DMS 273 (cell line): Measurements from ENCODE around the gene FLACC1.
"Not testable (repeated sequence)": the region's sequence is repeated elsewhere in the genome, so short reads cannot be mapped to it uniquely, and the experiment has no call there.

Source experiments
- DNase-seq: peaks from one replicate; lab custom pipeline; 2025; ENCODE audit not compliant: unreplicated experiment; lab: John Stamatoyannopoulos, UW

Gene FLACC1

GRCh38 chr2:201257956-201258665 is 99.0 kb downstream of the FLACC1 start:
- peak; percentile 72 for DNase-seq

- no peak for DNase-seq
Measured at GRCh38 chr2:201257381-201257955, 99.7 kb downstream of the FLACC1 start.

- no peak for DNase-seq
Measured at GRCh38 chr2:201256082-201256481, 101.1 kb downstream of the FLACC1 start.

- no peak for DNase-seq
Measured at GRCh38 chr2:201255408-201256033, 101.6 kb downstream of the FLACC1 start.

GRCh38 chr2:201254081-201254730 is 102.9 kb downstream of the FLACC1 start:
- peak; percentile 44 for DNase-seq

- no peak for DNase-seq
Measured at GRCh38 chr2:201250741-201251140, 106.4 kb downstream of the FLACC1 start.

GRCh38 chr2:201249889-201250288 is 107.3 kb downstream of the FLACC1 start:
- DNase-seq = no peak

GRCh38 chr2:201248288-201248844 is 108.8 kb downstream of the FLACC1 start:
- DNase-seq = no peak

- DNase-seq = no peak
Measured at GRCh38 chr2:201246280-201246679, 110.9 kb downstream of the FLACC1 start.

GRCh38 chr2:201244829-201245228 is 112.3 kb downstream of the FLACC1 start:
- DNase-seq = no peak

GRCh38 chr2:201242571-201243277 is 114.4 kb downstream of the FLACC1 start:
- DNase-seq = no peak

GRCh38 chr2:201239167-201239935 is 117.8 kb downstream of the FLACC1 start:
- not testable (repeated sequence) for DNase-seq
